Measurements from ENCODE around the gene GGT5.
"Not testable (repeated sequence)": the region's sequence is repeated elsewhere in the genome, so short reads cannot be mapped to it uniquely, and the experiment has no call there.

DNA sequence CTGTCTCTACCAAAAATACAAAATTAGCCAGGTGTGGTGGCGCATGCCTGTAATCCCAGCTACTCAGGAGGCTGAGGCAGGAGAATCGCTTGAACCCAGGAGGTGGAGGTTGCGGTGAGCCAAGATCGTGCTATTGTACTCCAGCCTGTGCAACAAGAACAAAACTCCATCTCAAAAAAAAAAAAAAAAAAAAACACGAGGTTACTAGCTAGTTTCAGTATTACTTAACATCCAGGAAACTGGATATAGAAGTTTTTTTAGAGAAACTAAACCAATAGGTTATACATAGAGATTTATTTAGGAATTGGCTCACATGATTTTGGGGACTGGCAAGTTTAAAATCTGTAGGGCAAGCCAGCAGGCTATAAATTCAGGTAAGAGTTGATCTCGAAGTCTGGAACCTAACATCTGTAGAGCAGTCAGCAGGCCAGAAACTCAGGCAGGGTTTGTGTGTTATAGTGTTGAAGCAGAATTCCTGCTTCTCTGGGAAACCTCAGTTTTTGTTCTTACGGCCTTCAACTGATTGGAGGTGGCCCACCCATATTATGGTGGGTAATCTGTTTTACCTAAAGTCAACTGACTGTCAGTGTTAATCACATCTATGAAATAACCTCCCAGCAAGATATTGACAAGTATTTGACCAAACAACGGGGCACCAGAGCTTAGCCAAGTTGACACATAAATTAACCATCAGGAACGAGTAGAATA is 3.7 kb downstream of the GGT5 start:
- not testable (repeated sequence) for TF ChIP-seq EZH2 (IDR thresholded peaks at IDR 0.05); POLR2AphosphoS5 (IDR thresholded peaks at IDR 0.05; ENCODE audit: borderline replicate concordance, low read depth, low read length); FOXP2 (optimal IDR thresholded peaks at IDR 0.05; ENCODE audit: control extremely low read depth, extremely low read length, insufficient read depth)
